K562 (cell line): ENCODE measurements around the gene MED20. TPM values are rescaled to one million over a fixed set of nuclear protein-coding genes. Genes with fewer than 3 reads are reported as not detected.
A peak's percentile ranks its signal among the peaks of the same experiment; 100 is the strongest.

Source experiments
- CEBPB ChIP-seq: fragments of 450-650 bp; IDR thresholded peaks from 2 replicates; pipeline ENCODE4 v1.6.1; 2016; ENCODE audit warnings: missing genetic modification characterization, missing compliant biosample characterization
- EP400 ChIP-seq: fragments of 450-650 bp; IDR thresholded peaks from 2 replicates; pipeline ENCODE4 v1.6.1; 2017; ENCODE audit warnings: antibody characterized with exemption, mild to moderate bottlenecking, moderate library complexity
- HMGN3 ChIP-seq: IDR thresholded peaks from 2 replicates; pipeline ENCODE4 v1.6.1; 2011; ENCODE audit warnings: borderline replicate concordance, low read depth, mild to moderate bottlenecking, mixed read lengths, low read length; ENCODE audit not compliant: insufficient read length; ENCODE audit errors: extremely low read depth
- MTA3 ChIP-seq: fragments of 450-650 bp; formaldehyde crosslinking; IDR thresholded peaks from 2 replicates; pipeline ENCODE4 v1.6.1; 2017; ENCODE audit warnings: mild to moderate bottlenecking, borderline replicate concordance
- PCBP1 ChIP-seq: fragments of 200-400 bp; formaldehyde crosslinking; IDR thresholded peaks from 2 replicates; pipeline ENCODE4 v1.6.1; 2018; ENCODE audit warnings: mild to moderate bottlenecking, low read depth, low read length; ENCODE audit not compliant: poor library complexity, severe bottlenecking
- PPARD ChIP-seq: fragments of 250-450 bp; sonication (Bioruptor Pico); IDR thresholded peaks from 2 replicates; pipeline ENCODE4 v1.8.0; 2022; ENCODE audit warnings: inconsistent platforms, mild to moderate bottlenecking, moderate library complexity
- RAD21 ChIP-seq, 2 experiments: fragments of 250-450 bp in 1 of 2; fragments of 450-650 bp in 1 of 2; sonication (Bioruptor Pico) in 1 of 2; formaldehyde crosslinking in 1 of 2; IDR thresholded peaks in 1 of 2; conservative IDR thresholded peaks in 1 of 2; 2 replicates each; pipeline versions ENCODE4 v1.4.0 to v1.8.0; 2020 to 2022; ENCODE audit warnings: mild to moderate bottlenecking in 2 of 2, moderate library complexity in 1 of 2
- SMARCA5 ChIP-seq: fragments of 450-650 bp; IDR thresholded peaks from 2 replicates; pipeline ENCODE4 v1.6.1; 2016
- polyA plus RNA-seq, 8 experiments: library from polyadenylated mRNA; depleted of rRNA in 4 of 8; stranded (reverse) in 5 of 8; unstranded in 3 of 8; fragments of >200 nt; fragmentation: Nextera tagmentation in 2 of 8; fragmentation: Illumina TruSeq in 1 of 8; extraction: Ambion mirVana in 2 of 8; extraction: Trizol in 1 of 8; gene quantifications; 2 replicates each; pipeline versions ENCODE4 v1.2.1 to v1.2.3, GENCODE V29; 2011 to 2014; ENCODE audit warnings: inconsistent platforms in 1 of 8, missing spikeins in 1 of 8
- total RNA-seq, 7 experiments: library from RNA; depleted of rRNA in 6 of 7; stranded (reverse); fragments of >200 nt in 6 of 7; fragmentation: Illumina TruSeq in 2 of 7; extraction: Trizol in 2 of 7; gene quantifications; 2 replicates each; pipeline versions ENCODE4 v1.2.1 to v1.2.3, GENCODE V29; 2011 to 2021; ENCODE audit warnings: low replicate concordance in 1 of 7
- TF ChIP-seq, protein P1 (sequence below), 2 experiments: IDR thresholded peaks; 2 replicates each; pipeline ENCODE4 v1.6.1; 2012; ENCODE audit warnings: improper control_type of control experiment in 2 of 2, low read depth in 2 of 2, low read length in 2 of 2, borderline replicate concordance in 1 of 2
- TF ChIP-seq, protein P2 (sequence below): fragments of 450-650 bp; formaldehyde crosslinking; IDR thresholded peaks from 2 replicates; pipeline ENCODE4 v1.4.0; 2020; ENCODE audit warnings: mild to moderate bottlenecking, moderate library complexity
- TF ChIP-seq, protein P3 (sequence below): fragments of 250-450 bp; sonication (Bioruptor Pico); IDR thresholded peaks from 2 replicates; pipeline ENCODE4 v1.8.0; 2022; ENCODE audit warnings: inconsistent platforms
- TF ChIP-seq, protein P4 (sequence below): sonication (generic); formaldehyde crosslinking; IDR thresholded peaks from 2 replicates; pipeline ENCODE4 v1.8.0; 2022; ENCODE audit warnings: mild to moderate bottlenecking, missing genetic modification reagents

MED20 gene
- total and polyA plus RNA-seq, 9 of the 15 experiments (the other 6 are each of a cell fraction or from before 2014, with no cell fraction given), result 27.3 to 80.9 (median 46.0) TPM

DNA sequence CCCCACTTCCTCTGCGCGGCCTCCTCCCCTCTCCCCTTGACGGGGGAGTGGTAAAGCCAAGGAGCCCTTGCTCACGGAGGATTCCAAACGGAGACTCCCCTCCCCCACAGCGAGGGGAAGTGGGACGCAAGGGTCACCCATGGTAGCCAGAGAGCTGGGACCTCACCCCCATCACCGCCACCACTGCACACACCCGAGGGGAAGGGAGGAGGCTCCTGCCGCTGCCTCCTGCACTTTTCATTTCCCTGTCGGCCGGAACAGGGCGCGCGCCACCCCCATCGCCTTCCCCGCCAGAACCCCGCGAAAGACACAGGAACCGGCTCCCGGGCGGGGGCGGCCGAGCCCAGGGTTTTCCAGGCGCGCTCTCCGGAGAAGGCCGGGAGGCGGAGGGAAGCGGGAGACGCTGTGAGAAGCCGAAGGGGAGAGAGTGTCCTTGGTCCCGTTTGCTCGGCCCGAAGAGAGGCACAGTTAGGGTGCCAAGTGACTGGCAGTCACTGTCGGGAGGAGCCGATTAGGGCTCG, 19.9 kb upstream of the MED20 start (continued):
- TF ChIP-seq RAD21 (CRISPR knock-in tag; conservative IDR thresholded peaks at IDR 0.05 in 1 of 2, IDR thresholded peaks at IDR 0.05 in 1 of 2) (peak; percentile 27 to 38; a peak in 3 of 4 replicates), MTA3 (no peak), CEBPB (no peak), PCBP1 (peak; percentile 19), SMARCA5 (no peak), PPARD (CRISPR knock-in tag) (no peak), EP400 (0 out of 2 replicates have a peak, but pooled peaks have one; percentile 46), HMGN3 (peak; percentile 13)
- TF ChIP-seq, protein P1, sequence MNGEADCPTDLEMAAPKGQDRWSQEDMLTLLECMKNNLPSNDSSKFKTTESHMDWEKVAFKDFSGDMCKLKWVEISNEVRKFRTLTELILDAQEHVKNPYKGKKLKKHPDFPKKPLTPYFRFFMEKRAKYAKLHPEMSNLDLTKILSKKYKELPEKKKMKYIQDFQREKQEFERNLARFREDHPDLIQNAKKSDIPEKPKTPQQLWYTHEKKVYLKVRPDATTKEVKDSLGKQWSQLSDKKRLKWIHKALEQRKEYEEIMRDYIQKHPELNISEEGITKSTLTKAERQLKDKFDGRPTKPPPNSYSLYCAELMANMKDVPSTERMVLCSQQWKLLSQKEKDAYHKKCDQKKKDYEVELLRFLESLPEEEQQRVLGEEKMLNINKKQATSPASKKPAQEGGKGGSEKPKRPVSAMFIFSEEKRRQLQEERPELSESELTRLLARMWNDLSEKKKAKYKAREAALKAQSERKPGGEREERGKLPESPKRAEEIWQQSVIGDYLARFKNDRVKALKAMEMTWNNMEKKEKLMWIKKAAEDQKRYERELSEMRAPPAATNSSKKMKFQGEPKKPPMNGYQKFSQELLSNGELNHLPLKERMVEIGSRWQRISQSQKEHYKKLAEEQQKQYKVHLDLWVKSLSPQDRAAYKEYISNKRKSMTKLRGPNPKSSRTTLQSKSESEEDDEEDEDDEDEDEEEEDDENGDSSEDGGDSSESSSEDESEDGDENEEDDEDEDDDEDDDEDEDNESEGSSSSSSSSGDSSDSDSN (IDR thresholded peaks at IDR 0.05; ENCODE audit: borderline replicate concordance in 1 of 2, low read depth in 2 of 2, low read length in 2 of 2), result peak in 1 of 2 experiments; percentile 25; a peak in 1 of 4 replicates
- TF ChIP-seq, protein P2, sequence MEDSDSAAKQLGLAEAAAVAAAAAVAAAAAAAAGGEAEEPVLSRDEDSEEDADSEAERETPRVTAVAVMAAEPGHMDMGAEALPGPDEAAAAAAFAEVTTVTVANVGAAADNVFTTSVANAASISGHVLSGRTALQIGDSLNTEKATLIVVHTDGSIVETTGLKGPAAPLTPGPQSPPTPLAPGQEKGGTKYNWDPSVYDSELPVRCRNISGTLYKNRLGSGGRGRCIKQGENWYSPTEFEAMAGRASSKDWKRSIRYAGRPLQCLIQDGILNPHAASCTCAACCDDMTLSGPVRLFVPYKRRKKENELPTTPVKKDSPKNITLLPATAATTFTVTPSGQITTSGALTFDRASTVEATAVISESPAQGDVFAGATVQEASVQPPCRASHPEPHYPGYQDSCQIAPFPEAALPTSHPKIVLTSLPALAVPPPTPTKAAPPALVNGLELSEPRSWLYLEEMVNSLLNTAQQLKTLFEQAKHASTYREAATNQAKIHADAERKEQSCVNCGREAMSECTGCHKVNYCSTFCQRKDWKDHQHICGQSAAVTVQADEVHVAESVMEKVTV (CRISPR knock-in tag), result 0 out of 2 replicates have a peak, but pooled peaks have one; percentile 16
- TF ChIP-seq, protein P3, sequence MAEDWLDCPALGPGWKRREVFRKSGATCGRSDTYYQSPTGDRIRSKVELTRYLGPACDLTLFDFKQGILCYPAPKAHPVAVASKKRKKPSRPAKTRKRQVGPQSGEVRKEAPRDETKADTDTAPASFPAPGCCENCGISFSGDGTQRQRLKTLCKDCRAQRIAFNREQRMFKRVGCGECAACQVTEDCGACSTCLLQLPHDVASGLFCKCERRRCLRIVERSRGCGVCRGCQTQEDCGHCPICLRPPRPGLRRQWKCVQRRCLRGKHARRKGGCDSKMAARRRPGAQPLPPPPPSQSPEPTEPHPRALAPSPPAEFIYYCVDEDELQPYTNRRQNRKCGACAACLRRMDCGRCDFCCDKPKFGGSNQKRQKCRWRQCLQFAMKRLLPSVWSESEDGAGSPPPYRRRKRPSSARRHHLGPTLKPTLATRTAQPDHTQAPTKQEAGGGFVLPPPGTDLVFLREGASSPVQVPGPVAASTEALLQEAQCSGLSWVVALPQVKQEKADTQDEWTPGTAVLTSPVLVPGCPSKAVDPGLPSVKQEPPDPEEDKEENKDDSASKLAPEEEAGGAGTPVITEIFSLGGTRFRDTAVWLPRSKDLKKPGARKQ (CRISPR knock-in tag), result no peak
- TF ChIP-seq, protein P4, sequence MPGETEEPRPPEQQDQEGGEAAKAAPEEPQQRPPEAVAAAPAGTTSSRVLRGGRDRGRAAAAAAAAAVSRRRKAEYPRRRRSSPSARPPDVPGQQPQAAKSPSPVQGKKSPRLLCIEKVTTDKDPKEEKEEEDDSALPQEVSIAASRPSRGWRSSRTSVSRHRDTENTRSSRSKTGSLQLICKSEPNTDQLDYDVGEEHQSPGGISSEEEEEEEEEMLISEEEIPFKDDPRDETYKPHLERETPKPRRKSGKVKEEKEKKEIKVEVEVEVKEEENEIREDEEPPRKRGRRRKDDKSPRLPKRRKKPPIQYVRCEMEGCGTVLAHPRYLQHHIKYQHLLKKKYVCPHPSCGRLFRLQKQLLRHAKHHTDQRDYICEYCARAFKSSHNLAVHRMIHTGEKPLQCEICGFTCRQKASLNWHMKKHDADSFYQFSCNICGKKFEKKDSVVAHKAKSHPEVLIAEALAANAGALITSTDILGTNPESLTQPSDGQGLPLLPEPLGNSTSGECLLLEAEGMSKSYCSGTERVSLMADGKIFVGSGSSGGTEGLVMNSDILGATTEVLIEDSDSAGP (CRISPR knock-in tag), result peak; percentile 75; the same call in 1 of the 2 replicates
